Chondrocyte (in vitro differentiated cells): ENCODE measurements around the gene LRP3. TPM values are rescaled to one million over a fixed set of nuclear protein-coding genes. Genes with fewer than 3 reads are reported as not detected.
"Not testable (repeated sequence)": the region's sequence is repeated elsewhere in the genome, so short reads cannot be mapped to it uniquely, and the experiment has no call there.

Source experiments
- DNase-seq: peaks from one replicate; pipeline ENCODE4 v3.0.0; 2021; ENCODE audit warnings: mixed read lengths, low spot score
- H3K27ac Mint-ChIP-seq: one replicate; pipeline ENCODE4 v1.8.0; 2021; ENCODE audit warnings: mild to moderate bottlenecking, moderate library complexity, mixed read lengths; ENCODE audit not compliant: unreplicated experiment
- H3K27me3 Mint-ChIP-seq: 2 replicates; pipeline ENCODE4 v1.8.0; 2021; ENCODE audit warnings: low read depth, mixed read lengths
- H3K36me3 Mint-ChIP-seq: 2 replicates; pipeline ENCODE4 v1.8.0; 2021; ENCODE audit warnings: low read depth, mixed read lengths
- H3K4me1 Mint-ChIP-seq: 2 replicates; pipeline ENCODE4 v1.8.0; 2021; ENCODE audit warnings: low read depth, mild to moderate bottlenecking, mixed read lengths
- H3K4me3 Mint-ChIP-seq: one replicate; pipeline ENCODE4 v1.8.0; 2021; ENCODE audit warnings: mild to moderate bottlenecking, moderate library complexity, mixed read lengths; ENCODE audit not compliant: unreplicated experiment
- H3K9me3 Mint-ChIP-seq: 2 replicates; pipeline ENCODE4 v1.8.0; 2021; ENCODE audit warnings: low read depth, mixed read lengths
- CTCF ChIP-seq: fragments of 200-600 bp; sonication (generic); IDR thresholded peaks from 2 replicates; pipeline ENCODE4 v1.5.0; 2021; ENCODE audit warnings: antibody characterized with exemption, mild to moderate bottlenecking, moderate library complexity
- total RNA-seq: library from RNA; stranded (reverse); gene quantifications from 3 replicates; pipeline ENCODE4 v1.2.1, GENCODE V29; 2021

LRP3 gene
- total RNA-seq, 1 donor from 2014 or later, result 33.2 TPM

GRCh38 chr19:33159149-33159548, 35.0 kb upstream of the LRP3 start:
- TF ChIP-seq CTCF, result no peak
- no peaks in the 10 kb centered on the region for H3K9me3 Mint-ChIP-seq
- no peak overlapping the region for H3K4me3 Mint-ChIP-seq
- peaks cover 6% of the 10 kb centered on the region for H3K4me1 Mint-ChIP-seq
- DNase-seq, result no peak
- H3K27ac Mint-ChIP-seq, result no peak overlapping the region
- H3K36me3 Mint-ChIP-seq, result peaks cover 2% of the 10 kb centered on the region
- H3K27me3 Mint-ChIP-seq, result peaks cover 1% of the 10 kb centered on the region

GRCh38 chr19:33159893-33160292, 34.2 kb upstream of the LRP3 start:
- H3K4me1 Mint-ChIP-seq, result peaks cover 6% of the 10 kb centered on the region
- no peak for TF ChIP-seq CTCF
- H3K27ac Mint-ChIP-seq, result no peak overlapping the region
- no peak overlapping the region for H3K4me3 Mint-ChIP-seq
- DNase-seq, result no peak
- no peaks in the 10 kb centered on the region for H3K36me3 Mint-ChIP-seq
- H3K27me3 Mint-ChIP-seq, result no peaks in the 10 kb centered on the region
- no peaks in the 10 kb centered on the region for H3K9me3 Mint-ChIP-seq

- no peak for DNase-seq
- H3K27ac Mint-ChIP-seq, result no peak overlapping the region
- H3K36me3 Mint-ChIP-seq, result no peaks in the 10 kb centered on the region
- no peak overlapping the region for H3K4me3 Mint-ChIP-seq
- H3K4me1 Mint-ChIP-seq, result peaks cover 6% of the 10 kb centered on the region
- H3K9me3 Mint-ChIP-seq, result no peaks in the 10 kb centered on the region
- H3K27me3 Mint-ChIP-seq, result no peaks in the 10 kb centered on the region
- TF ChIP-seq CTCF, result no peak
These were observed 32.9 kb upstream of the LRP3 start for GRCh38 chr19:33161201-33161600.

- no peak for TF ChIP-seq CTCF
- H3K4me1 Mint-ChIP-seq, result peaks cover 6% of the 10 kb centered on the region
- peaks cover 9% of the 10 kb centered on the region for H3K9me3 Mint-ChIP-seq
- H3K27ac Mint-ChIP-seq, result no peak overlapping the region
- no peaks in the 10 kb centered on the region for H3K27me3 Mint-ChIP-seq
- no peaks in the 10 kb centered on the region for H3K36me3 Mint-ChIP-seq
- H3K4me3 Mint-ChIP-seq, result no peak overlapping the region
- DNase-seq, result peak; percentile 17
These were observed 30.6 kb upstream of the LRP3 start for GRCh38 chr19:33163481-33163880.

GRCh38 chr19:33166037-33166436, 28.1 kb upstream of the LRP3 start:
- not testable (repeated sequence) for H3K27me3 Mint-ChIP-seq, H3K4me1 Mint-ChIP-seq, H3K4me3 Mint-ChIP-seq, H3K36me3 Mint-ChIP-seq, H3K27ac Mint-ChIP-seq
- peak; percentile 9 for DNase-seq
- H3K9me3 Mint-ChIP-seq, result peaks cover 18% of the 10 kb centered on the region

GRCh38 chr19:33167438-33167837, 26.7 kb upstream of the LRP3 start:
- Mint-ChIP-seq H3K27me3 (no peaks in the 10 kb centered on the region), H3K36me3 (no peaks in the 10 kb centered on the region)
- no peak for TF ChIP-seq CTCF

More at GRCh38 chr19:33167438-33167837, 26.7 kb upstream of the LRP3 start:
- Mint-ChIP-seq H3K4me3 (no peak overlapping the region), H3K9me3 (peaks cover 18% of the 10 kb centered on the region), H3K4me1 (peaks cover 9% of the 10 kb centered on the region), H3K27ac (no peak overlapping the region)
- no peak for DNase-seq
